Activated CD4-positive, alpha-beta T cell treated with anti-CD3 and anti-CD28 coated beads, Interleukin-2, amount 50 U/mL, for 48 hours (primary cell): Measurements from ENCODE around the gene MFSD1.

ENCODE experiments used
- DNase-seq, 2 experiments: peaks; one replicate each; pipeline ENCODE4 v3.0.0-alpha.2; 2020

MFSD1 gene

DNA sequence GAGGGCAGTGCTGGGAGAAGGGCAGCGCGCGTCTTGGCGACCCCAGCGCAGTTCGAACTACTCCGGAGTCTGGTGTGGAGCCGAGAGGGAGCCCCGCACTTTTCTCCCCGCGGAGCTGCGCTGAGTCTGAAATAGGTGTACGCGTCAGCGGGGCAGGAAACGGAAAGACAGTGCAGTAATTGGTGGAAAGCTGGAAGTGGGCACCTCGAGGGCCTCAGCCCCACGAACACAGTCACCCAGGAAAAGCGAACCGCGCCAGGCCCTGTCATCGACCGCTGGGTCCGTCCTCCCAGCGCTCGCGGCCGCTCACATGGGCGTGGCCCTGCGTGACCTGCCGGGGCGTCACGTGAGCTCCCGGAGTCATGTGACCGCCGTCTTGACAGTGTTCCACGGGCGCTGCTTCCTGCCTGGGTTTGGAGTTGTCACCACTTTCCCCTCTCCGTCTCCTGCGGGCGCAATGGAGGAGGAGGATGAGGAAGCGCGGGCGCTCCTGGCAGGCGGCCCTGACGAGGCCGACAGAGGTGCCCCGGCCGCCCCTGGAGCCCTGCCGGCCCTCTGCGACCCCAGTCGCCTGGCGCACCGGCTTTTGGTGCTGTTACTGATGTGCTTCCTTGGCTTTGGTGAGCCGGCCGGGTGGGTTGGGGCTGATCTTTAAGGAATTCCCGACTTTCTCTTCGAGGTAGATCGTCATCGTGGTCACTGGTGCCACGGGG is at the start of gene MFSD1:
MFSD1 (plus strand) TSS at position 359 of the 713 bp plus-strand sequence; CDS start at position 458, 99 bp downstream.
- peak; percentile 90 to 92 for DNase-seq

GRCh38 chr3:158753854-158754253 is 48.0 kb upstream of the MFSD1 start:
- DNase-seq: no peak

DNA sequence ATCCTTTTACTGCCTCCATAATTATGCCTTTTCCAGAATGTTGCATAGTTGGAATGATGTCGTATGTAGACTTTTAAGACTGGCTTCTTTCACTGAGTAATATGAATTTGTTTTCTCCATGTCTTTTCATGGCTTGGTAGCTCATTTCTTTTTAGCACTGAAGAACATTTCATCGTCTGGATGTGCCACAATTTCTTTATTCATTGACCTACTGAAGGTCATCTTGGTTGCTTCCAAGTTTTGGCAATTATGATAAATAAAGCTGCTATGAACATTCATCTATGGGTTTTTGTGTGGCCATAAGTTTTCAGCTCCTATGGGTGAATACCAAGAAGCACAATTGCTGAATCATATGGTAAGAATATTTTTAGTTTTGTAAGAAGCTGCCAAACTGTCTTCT is 46.4 kb upstream of the MFSD1 start:
- no peak for DNase-seq

DNA sequence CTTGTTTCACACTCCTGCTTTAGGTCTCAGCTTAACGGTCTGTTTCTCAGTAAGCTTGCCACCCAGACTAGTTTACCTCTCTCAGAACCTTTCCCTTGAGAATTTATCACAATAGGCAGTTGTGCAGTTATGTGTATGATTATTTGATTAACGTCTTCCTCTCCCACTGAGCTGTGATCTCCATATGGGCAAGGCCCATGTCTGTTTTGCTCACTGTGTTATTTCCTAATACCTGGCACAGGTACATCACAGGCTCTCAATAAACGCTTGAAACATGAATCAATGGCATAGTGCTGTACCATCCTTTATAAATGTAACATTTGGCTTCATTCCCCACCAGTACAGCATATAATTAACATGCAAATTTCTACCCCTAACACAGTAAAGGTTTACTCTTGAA is 40.5 kb upstream of the MFSD1 start:
- no peak for DNase-seq

GRCh38 chr3:158762701-158763100 is 39.2 kb upstream of the MFSD1 start:
- no peak for DNase-seq

DNA sequence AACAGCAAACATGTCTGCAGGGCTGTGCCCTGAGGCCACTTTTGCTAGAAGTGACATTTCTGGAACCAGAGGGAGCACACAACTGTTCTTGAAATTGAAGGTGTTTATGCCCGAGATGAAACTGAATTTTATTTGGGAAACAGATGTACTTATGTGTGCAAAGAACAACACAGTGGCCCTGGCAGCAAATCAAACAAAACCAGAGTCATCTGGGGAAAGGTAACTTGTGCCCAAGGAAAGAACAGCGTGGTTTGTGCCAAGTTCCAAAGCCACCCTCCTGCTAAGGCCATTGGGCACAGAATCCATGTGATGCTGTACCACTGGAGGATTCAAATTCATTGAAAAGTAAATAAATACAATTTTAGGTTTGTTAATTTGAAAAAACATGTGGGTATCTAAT is 38.4 kb upstream of the MFSD1 start:
- DNase-seq: no peak

- DNase-seq: no peak
Observed at GRCh38 chr3:158765518-158766205, 36.2 kb upstream of the MFSD1 start.

GRCh38 chr3:158766364-158766763 is 35.5 kb upstream of the MFSD1 start:
- DNase-seq: no peak

- no peak for DNase-seq
Observed at GRCh38 chr3:158768361-158768787, 33.5 kb upstream of the MFSD1 start.

GRCh38 chr3:158768881-158769543 is 32.8 kb upstream of the MFSD1 start:
- no peak for DNase-seq

GRCh38 chr3:158769549-158769948 is 32.3 kb upstream of the MFSD1 start:
- DNase-seq: no peak

DNA sequence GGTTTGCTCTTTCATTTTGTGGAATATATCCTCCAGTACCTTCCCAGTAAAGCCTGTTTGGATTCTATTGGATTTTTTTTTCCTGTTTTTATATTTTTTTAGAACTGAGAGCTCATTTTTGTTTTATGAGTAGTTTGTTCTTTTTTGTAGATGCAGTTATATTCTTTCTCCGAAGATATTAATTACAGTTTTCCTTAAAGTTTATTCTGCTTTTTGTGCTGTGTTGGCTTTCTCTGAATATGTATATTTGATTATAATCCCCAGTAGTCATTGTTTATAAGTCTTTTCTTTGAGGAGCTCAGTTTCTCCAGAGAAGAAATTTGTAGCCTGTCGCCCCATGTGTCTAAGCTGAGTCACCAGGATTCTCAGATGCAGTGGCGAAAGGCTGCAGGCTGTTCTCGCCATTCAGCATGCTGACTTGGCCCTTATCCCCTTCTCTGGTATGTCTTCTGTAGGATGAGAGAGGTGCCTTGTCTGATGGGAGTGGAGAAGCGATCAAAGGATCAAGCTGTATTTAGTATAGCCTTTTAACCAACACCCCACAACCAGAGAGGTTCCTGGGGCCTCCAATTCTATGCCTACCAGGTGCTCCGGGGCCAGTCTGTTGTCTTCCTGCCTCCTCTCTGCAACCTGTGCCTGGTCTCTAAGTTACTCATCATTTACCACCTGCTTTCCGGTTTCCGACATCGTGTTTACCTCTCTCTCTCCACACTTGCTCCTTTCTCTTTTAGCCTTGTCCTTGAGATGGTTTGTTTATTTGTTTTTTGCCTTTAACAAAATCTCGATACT is 31.7 kb upstream of the MFSD1 start:
- no peak for DNase-seq

DNA sequence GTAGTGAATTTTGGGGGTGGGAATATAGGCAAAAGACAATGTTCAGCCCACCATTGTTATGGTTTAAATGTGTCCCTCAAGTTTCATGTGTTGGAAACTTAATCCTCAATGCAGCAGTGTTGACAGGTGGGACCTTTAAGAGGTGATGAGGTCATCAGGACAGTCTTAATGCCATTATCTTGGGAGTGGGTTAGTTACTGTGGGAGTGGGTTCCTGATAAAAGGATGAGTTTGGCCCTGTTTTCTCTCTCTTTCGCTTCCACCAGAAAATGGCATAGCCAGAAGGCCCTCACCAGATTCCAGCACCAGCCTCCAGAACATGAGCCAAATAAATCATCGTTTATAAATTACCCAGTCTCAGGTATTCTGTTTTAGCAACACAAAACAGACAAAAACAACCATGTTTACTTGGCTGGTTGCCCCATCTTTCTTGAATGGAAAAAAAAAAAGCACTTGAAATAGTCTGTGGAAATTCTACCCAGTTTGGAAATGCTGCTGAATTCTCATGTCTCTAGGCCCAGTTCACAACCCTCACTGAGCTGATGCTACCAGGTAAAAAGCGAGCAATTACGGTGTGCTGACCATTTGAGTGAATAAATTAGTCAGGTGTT is 31.0 kb upstream of the MFSD1 start:
- no peak for DNase-seq

GRCh38 chr3:158771577-158771976 is 30.3 kb upstream of the MFSD1 start:
- DNase-seq: no peak

GRCh38 chr3:158771982-158772381 is 29.9 kb upstream of the MFSD1 start:
- no peak for DNase-seq

GRCh38 chr3:158773166-158773565 is 28.7 kb upstream of the MFSD1 start:
- no peak for DNase-seq

- DNase-seq: no peak
Observed at GRCh38 chr3:158773845-158774830, 27.7 kb upstream of the MFSD1 start.

GRCh38 chr3:158774965-158775364 is 26.9 kb upstream of the MFSD1 start:
- DNase-seq: no peak

DNA sequence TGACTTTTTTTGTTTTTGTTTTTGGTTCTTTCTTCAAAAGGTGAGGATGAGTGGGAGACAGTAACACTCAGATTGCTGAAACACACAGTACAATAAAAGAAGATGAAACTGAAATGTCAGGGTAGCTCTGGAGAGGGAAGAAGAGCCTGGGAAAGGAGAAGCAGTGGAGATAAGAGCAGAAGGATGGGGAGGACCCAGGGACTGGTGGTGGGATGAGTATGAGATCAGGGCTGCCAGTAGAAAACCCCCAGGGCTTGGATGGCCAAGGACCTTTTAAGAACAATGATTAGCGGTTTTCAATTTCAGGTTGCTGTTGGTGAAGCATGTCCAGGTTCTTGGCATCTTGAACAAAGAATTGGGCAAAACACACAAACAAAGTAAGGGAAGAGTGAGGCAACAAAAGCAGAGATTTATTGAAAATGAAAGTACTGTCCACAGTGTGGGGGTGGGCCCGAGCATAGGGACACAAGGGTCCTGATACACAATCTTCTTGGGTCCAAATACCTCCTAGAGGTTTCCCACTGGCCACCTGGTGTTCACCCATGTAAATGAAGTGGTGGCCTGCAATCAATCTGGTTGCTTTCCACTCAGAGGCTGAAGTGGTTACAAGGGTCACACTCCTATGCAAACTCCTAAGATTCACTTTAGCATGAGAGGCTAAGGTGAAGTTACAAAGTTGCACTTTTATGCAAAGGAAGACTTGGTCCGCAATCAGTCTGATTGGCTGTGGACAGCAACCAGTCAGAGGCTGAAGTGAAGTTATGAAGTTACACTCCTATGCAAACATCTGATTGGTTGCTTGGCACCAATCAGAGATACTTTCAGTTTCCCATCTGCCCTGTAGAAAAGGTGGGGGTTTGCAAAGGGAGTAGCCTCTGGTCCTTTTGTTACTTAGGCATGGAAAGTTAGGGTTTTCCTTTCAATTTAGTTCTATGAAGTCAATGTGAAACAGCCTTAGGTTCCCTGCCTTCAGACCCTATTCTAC is 26.1 kb upstream of the MFSD1 start:
- no peak for DNase-seq

DNA sequence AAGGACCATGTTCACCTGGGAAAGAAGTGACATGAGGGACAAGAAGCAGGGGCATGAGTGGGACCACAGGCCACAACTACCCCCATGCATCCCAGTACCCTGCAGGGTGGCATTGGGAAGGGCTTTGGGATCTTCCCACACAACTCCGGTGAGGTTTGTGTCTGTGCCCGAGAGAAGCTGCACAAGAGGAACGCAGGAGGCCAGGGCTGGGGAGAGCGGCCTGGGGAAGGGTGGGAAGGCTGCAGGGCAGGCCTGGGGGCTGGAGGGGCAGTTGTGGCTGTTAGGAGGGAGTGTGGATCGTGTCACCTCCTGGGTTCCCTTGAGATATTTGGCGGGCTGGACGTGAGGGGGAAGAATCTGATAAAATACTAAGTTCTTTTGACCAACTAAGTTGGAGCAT is 25.3 kb upstream of the MFSD1 start:
- DNase-seq: no peak
